Brain pericyte (primary cell): ENCODE results near the gene NOD2.

Source experiments
- DNase-seq: peaks from one replicate; pipeline ENCODE4 v3.0.0-alpha.2; 2012; ENCODE audit warnings: low read depth, low spot score

Gene NOD2

GRCh38 chr16:50742576-50743200 lies 49.3 kb downstream of the NOD2 start:
- no peak for DNase-seq

- no peak for DNase-seq
Observed at GRCh38 chr16:50743581-50744225, 50.3 kb downstream of the NOD2 start.

- DNase-seq: no peak
Observed at GRCh38 chr16:50744881-50745280, 51.5 kb downstream of the NOD2 start.

- no peak for DNase-seq
Observed at GRCh38 chr16:50745940-50746339, 52.5 kb downstream of the NOD2 start.

GRCh38 chr16:50747207-50747956 lies 54.0 kb downstream of the NOD2 start:
- DNase-seq: no peak

- DNase-seq: no peak
Observed at GRCh38 chr16:50751528-50751927, 58.1 kb downstream of the NOD2 start.

- DNase-seq: no peak
Observed at GRCh38 chr16:50752471-50753235, 59.2 kb downstream of the NOD2 start.

- DNase-seq: no peak
Observed at GRCh38 chr16:50756473-50756872, 63.1 kb downstream of the NOD2 start.

- no peak for DNase-seq
Observed at GRCh38 chr16:50761267-50761666, 67.9 kb downstream of the NOD2 start.

GRCh38 chr16:50762241-50762640 lies 68.8 kb downstream of the NOD2 start:
- DNase-seq: no peak

GRCh38 chr16:50763211-50763610 lies 69.8 kb downstream of the NOD2 start:
- no peak for DNase-seq

GRCh38 chr16:50765260-50765659 lies 71.9 kb downstream of the NOD2 start:
- no peak for DNase-seq

- no peak for DNase-seq
Observed at GRCh38 chr16:50765861-50766260, 72.5 kb downstream of the NOD2 start.

GRCh38 chr16:50767197-50767596 lies 73.8 kb downstream of the NOD2 start:
- DNase-seq: no peak

GRCh38 chr16:50771366-50771765 lies 78.0 kb downstream of the NOD2 start:
- DNase-seq: no peak

- DNase-seq: no peak
Observed at GRCh38 chr16:50774405-50774804, 81.0 kb downstream of the NOD2 start.

- no peak for DNase-seq
Observed at GRCh38 chr16:50774960-50775359, 81.6 kb downstream of the NOD2 start.

GRCh38 chr16:50776037-50776436 lies 82.6 kb downstream of the NOD2 start:
- no peak for DNase-seq

- DNase-seq: no peak
Observed at GRCh38 chr16:50778284-50779163, 85.1 kb downstream of the NOD2 start.

GRCh38 chr16:50781043-50781442 lies 87.6 kb downstream of the NOD2 start:
- DNase-seq: no peak

- DNase-seq: no peak
Observed at GRCh38 chr16:50781518-50781917, 88.1 kb downstream of the NOD2 start.
